H1 (cell line): Measurements from ENCODE around the gene TSC2. TPM values are rescaled to one million over a fixed set of nuclear protein-coding genes. Genes with fewer than 3 reads are reported as not detected.

ENCODE experiments used
- ASH2L ChIP-seq: fragments of 200-600, 300-600 bp; sonication (generic); IDR thresholded peaks from one replicate; pipeline ENCODE4 v1.7.1; 2017; ENCODE audit warnings: low read length
- CTBP2 ChIP-seq: IDR thresholded peaks from 2 replicates; pipeline ENCODE4 v1.7.0; 2011; ENCODE audit warnings: borderline replicate concordance, mild to moderate bottlenecking, moderate library complexity, mixed read lengths, low read length; ENCODE audit not compliant: insufficient read depth, insufficient read length
- EP300 ChIP-seq, 2 experiments: IDR thresholded peaks; 1 replicate in 1 of 2; 2 replicates in 1 of 2; pipeline ENCODE4 v1.6.1; 2011 to 2012; ENCODE audit warnings: low read depth in 2 of 2, low read length in 2 of 2, mild to moderate bottlenecking in 2 of 2, borderline replicate concordance in 1 of 2, inconsistent platforms in 1 of 2, moderate library complexity in 1 of 2
- KDM4A ChIP-seq: IDR thresholded peaks from one replicate; pipeline ENCODE4 v1.7.1; 2012; ENCODE audit warnings: low read depth, mild to moderate bottlenecking, moderate library complexity, low read length, inconsistent platforms; ENCODE audit not compliant: severe bottlenecking
- NRF1 ChIP-seq: IDR thresholded peaks from 2 replicates; pipeline ENCODE4 v1.6.1; 2011; ENCODE audit warnings: mild to moderate bottlenecking, low read depth, low read length, improper control_type of control experiment
- POLR2A ChIP-seq, 2 experiments: IDR thresholded peaks; 1 replicate in 1 of 2; 2 replicates in 1 of 2; pipeline ENCODE4 v1.6.1; 2011; ENCODE audit warnings: low read depth in 2 of 2, low read length in 2 of 2, mild to moderate bottlenecking in 2 of 2; ENCODE audit errors: control extremely low read depth in 1 of 2
- RBBP5 ChIP-seq: IDR thresholded peaks from 2 replicates; pipeline ENCODE4 v1.7.1; 2012; ENCODE audit warnings: low read depth, mild to moderate bottlenecking, inconsistent platforms, low read length, moderate library complexity, borderline replicate concordance
- YY1 ChIP-seq: IDR thresholded peaks from 2 replicates; pipeline ENCODE4 v1.6.1; 2011; ENCODE audit warnings: low read depth, mild to moderate bottlenecking, low read length
- polyA plus RNA-seq, 7 experiments: library from polyadenylated mRNA; depleted of rRNA in 3 of 7; stranded (reverse) in 5 of 7; unstranded in 2 of 7; fragments of >200 nt in 5 of 7; fragments of 200-250 nt in 2 of 7; gene quantifications; 1 replicate in 5 of 7; 2 replicates in 1 of 7; 4 replicates in 1 of 7; pipeline versions ENCODE4 v1.2.1 to v1.2.3, GENCODE V29; 2011 to 2013; ENCODE audit warnings: missing spikeins in 2 of 7, mixed read lengths in 2 of 7
- total RNA-seq: library from RNA; stranded (reverse); fragmentation: NEBNext Ultra II Directional; extraction: Animal tissue kit (Norgen Biotek cat#: 25700); gene quantifications from 2 replicates; pipeline ENCODE4 v1.2.1, GENCODE V29; 2021
- TF ChIP-seq, protein P1 (sequence below): fragments of 300-600 bp; sonication (generic); IDR thresholded peaks from 2 replicates; pipeline ENCODE4 v1.7.1; 2012; ENCODE audit warnings: low read length, moderate library complexity, mild to moderate bottlenecking, inconsistent platforms; ENCODE audit not compliant: insufficient replicate concordance

The TSC2 gene
- total and polyA plus RNA-seq, 2 of the 8 experiments (the other 6 are each of a cell fraction or from before 2014, with no cell fraction given) = 65.9 to 96.6 TPM

DNA sequence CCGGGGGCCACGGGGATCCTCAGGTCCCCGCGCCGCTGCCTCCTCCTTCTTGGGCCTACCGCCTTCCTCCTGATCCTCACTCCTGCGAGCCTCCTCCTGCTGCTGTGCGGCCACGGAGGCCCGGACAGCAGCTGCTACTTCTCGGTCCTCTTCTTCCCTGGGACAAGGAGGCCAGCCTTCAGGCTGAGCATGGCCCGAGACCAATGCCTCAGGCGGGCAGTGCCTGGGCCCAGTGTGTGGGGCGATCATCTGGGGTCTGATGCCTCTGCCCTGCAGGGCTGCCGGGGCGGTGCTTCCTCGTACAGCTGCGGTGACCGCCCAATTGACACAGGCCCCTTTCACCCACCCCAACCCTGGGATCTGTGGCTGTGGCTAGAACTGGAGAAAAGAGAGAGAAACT lies 46.8 kb upstream of the TSC2 start (continued):
- TF ChIP-seq, protein P1, sequence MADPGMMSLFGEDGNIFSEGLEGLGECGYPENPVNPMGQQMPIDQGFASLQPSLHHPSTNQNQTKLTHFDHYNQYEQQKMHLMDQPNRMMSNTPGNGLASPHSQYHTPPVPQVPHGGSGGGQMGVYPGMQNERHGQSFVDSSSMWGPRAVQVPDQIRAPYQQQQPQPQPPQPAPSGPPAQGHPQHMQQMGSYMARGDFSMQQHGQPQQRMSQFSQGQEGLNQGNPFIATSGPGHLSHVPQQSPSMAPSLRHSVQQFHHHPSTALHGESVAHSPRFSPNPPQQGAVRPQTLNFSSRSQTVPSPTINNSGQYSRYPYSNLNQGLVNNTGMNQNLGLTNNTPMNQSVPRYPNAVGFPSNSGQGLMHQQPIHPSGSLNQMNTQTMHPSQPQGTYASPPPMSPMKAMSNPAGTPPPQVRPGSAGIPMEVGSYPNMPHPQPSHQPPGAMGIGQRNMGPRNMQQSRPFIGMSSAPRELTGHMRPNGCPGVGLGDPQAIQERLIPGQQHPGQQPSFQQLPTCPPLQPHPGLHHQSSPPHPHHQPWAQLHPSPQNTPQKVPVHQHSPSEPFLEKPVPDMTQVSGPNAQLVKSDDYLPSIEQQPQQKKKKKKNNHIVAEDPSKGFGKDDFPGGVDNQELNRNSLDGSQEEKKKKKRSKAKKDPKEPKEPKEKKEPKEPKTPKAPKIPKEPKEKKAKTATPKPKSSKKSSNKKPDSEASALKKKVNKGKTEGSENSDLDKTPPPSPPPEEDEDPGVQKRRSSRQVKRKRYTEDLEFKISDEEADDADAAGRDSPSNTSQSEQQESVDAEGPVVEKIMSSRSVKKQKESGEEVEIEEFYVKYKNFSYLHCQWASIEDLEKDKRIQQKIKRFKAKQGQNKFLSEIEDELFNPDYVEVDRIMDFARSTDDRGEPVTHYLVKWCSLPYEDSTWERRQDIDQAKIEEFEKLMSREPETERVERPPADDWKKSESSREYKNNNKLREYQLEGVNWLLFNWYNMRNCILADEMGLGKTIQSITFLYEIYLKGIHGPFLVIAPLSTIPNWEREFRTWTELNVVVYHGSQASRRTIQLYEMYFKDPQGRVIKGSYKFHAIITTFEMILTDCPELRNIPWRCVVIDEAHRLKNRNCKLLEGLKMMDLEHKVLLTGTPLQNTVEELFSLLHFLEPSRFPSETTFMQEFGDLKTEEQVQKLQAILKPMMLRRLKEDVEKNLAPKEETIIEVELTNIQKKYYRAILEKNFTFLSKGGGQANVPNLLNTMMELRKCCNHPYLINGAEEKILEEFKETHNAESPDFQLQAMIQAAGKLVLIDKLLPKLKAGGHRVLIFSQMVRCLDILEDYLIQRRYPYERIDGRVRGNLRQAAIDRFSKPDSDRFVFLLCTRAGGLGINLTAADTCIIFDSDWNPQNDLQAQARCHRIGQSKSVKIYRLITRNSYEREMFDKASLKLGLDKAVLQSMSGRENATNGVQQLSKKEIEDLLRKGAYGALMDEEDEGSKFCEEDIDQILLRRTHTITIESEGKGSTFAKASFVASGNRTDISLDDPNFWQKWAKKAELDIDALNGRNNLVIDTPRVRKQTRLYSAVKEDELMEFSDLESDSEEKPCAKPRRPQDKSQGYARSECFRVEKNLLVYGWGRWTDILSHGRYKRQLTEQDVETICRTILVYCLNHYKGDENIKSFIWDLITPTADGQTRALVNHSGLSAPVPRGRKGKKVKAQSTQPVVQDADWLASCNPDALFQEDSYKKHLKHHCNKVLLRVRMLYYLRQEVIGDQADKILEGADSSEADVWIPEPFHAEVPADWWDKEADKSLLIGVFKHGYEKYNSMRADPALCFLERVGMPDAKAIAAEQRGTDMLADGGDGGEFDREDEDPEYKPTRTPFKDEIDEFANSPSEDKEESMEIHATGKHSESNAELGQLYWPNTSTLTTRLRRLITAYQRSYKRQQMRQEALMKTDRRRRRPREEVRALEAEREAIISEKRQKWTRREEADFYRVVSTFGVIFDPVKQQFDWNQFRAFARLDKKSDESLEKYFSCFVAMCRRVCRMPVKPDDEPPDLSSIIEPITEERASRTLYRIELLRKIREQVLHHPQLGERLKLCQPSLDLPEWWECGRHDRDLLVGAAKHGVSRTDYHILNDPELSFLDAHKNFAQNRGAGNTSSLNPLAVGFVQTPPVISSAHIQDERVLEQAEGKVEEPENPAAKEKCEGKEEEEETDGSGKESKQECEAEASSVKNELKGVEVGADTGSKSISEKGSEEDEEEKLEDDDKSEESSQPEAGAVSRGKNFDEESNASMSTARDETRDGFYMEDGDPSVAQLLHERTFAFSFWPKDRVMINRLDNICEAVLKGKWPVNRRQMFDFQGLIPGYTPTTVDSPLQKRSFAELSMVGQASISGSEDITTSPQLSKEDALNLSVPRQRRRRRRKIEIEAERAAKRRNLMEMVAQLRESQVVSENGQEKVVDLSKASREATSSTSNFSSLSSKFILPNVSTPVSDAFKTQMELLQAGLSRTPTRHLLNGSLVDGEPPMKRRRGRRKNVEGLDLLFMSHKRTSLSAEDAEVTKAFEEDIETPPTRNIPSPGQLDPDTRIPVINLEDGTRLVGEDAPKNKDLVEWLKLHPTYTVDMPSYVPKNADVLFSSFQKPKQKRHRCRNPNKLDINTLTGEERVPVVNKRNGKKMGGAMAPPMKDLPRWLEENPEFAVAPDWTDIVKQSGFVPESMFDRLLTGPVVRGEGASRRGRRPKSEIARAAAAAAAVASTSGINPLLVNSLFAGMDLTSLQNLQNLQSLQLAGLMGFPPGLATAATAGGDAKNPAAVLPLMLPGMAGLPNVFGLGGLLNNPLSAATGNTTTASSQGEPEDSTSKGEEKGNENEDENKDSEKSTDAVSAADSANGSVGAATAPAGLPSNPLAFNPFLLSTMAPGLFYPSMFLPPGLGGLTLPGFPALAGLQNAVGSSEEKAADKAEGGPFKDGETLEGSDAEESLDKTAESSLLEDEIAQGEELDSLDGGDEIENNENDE = no peak
- TF ChIP-seq RBBP5 (no peak), EP300 (IDR thresholded peaks at IDR 0.05; ENCODE audit: borderline replicate concordance in 1 of 2, low read depth in 2 of 2, low read length in 2 of 2) (no peak), ASH2L (no peak), YY1 (no peak), NRF1 (no peak), POLR2A (IDR thresholded peaks at IDR 0.05; ENCODE audit: control extremely low read depth in 1 of 2, low read depth in 2 of 2, low read length in 2 of 2) (no peak), KDM4A (no peak), CTBP2 (no peak)
